GM23338 (cell line): Measurements from ENCODE around the gene SUN3.

Source experiments
- CREB1 ChIP-seq: fragments of 250-450 bp; sonication (Bioruptor Pico); IDR thresholded peaks from 2 replicates; pipeline ENCODE4 v1.5.0; 2020; ENCODE audit warnings: low read depth, mild to moderate bottlenecking, moderate library complexity
- EZH2 ChIP-seq: fragments of 200-600 bp; sonication (generic); IDR thresholded peaks from one replicate; pipeline ENCODE4 v1.8.0; 2017; ENCODE audit warnings: antibody characterized with exemption, mild to moderate bottlenecking, low read depth; ENCODE audit not compliant: unreplicated experiment
- EZH2phosphoT487 ChIP-seq: fragments of 200-600 bp; sonication (generic); IDR thresholded peaks from one replicate; pipeline ENCODE4 v1.8.1; 2018; ENCODE audit warnings: antibody characterized with exemption; ENCODE audit not compliant: unreplicated experiment
- JUNB ChIP-seq: IDR thresholded peaks from one replicate; pipeline ENCODE4 v1.6.1; 2016; ENCODE audit warnings: antibody characterized with exemption; ENCODE audit not compliant: unreplicated experiment
- NANOG ChIP-seq: IDR thresholded peaks from 2 replicates; pipeline ENCODE4 v1.6.1; 2016; ENCODE audit warnings: antibody characterized with exemption, borderline replicate concordance
- POLR2AphosphoS5 ChIP-seq: IDR thresholded peaks from 2 replicates; pipeline ENCODE4 v1.6.1; 2016; ENCODE audit warnings: antibody characterized with exemption, low read depth
- STAT1 ChIP-seq: IDR thresholded peaks from one replicate; pipeline ENCODE4 v1.6.1; 2016; ENCODE audit warnings: antibody characterized with exemption; ENCODE audit not compliant: unreplicated experiment
- ZNF114 ChIP-seq: fragments of 250-450 bp; sonication (Bioruptor Pico); IDR thresholded peaks from 2 replicates; pipeline ENCODE4 v1.5.0; 2020; ENCODE audit warnings: mild to moderate bottlenecking, moderate library complexity
- ZNF331 ChIP-seq: fragments of 250-450 bp; sonication (Bioruptor Pico); IDR thresholded peaks from 2 replicates; pipeline ENCODE4 v1.5.0; 2020; ENCODE audit warnings: low read depth, mild to moderate bottlenecking, moderate library complexity
- TF ChIP-seq, protein P1 (sequence below), 2 experiments: fragments of 200-600 bp in 1 of 2; sonication (generic) in 1 of 2; conservative IDR thresholded peaks; 2 replicates each; pipeline versions ENCODE4 v1.5.1 to v1.6.1; 2016 to 2017; ENCODE audit warnings: antibody characterized with exemption in 2 of 2, low read depth in 2 of 2, mild to moderate bottlenecking in 2 of 2, moderate library complexity in 1 of 2
- TF ChIP-seq, protein P2 (sequence below): IDR thresholded peaks from one replicate; pipeline ENCODE4 v1.6.1; 2018; ENCODE audit warnings: antibody characterized with exemption; ENCODE audit not compliant: unreplicated experiment
- TF ChIP-seq, protein P3 (sequence below): IDR thresholded peaks from 2 replicates; pipeline ENCODE4 v1.6.1; 2016; ENCODE audit warnings: antibody characterized with exemption

DNA sequence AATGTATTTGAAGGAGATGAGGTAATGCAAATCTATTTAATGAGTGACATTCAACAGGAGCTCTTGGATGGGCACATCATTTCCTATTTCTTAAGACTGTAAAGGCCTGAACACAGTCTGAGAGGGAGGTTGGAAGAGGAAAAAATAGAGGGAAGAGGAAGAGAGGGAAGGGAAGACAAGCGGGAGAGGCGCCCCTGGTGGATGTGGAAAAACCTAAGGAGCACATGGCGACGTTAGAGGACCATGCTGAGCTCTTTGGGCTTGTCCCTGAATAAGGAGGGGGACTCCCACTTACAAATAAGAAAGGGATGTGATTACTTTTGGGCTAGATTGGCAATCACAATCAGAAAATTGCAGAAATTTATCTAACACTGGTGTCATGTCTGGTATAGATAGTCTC, 19.6 kb downstream of the SUN3 start:
- TF ChIP-seq, protein P1, sequence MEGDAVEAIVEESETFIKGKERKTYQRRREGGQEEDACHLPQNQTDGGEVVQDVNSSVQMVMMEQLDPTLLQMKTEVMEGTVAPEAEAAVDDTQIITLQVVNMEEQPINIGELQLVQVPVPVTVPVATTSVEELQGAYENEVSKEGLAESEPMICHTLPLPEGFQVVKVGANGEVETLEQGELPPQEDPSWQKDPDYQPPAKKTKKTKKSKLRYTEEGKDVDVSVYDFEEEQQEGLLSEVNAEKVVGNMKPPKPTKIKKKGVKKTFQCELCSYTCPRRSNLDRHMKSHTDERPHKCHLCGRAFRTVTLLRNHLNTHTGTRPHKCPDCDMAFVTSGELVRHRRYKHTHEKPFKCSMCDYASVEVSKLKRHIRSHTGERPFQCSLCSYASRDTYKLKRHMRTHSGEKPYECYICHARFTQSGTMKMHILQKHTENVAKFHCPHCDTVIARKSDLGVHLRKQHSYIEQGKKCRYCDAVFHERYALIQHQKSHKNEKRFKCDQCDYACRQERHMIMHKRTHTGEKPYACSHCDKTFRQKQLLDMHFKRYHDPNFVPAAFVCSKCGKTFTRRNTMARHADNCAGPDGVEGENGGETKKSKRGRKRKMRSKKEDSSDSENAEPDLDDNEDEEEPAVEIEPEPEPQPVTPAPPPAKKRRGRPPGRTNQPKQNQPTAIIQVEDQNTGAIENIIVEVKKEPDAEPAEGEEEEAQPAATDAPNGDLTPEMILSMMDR (conservative IDR thresholded peaks at IDR 0.05; ENCODE audit: low read depth in 2 of 2), result peak; percentile 35 to 45
- TF ChIP-seq, protein P2, sequence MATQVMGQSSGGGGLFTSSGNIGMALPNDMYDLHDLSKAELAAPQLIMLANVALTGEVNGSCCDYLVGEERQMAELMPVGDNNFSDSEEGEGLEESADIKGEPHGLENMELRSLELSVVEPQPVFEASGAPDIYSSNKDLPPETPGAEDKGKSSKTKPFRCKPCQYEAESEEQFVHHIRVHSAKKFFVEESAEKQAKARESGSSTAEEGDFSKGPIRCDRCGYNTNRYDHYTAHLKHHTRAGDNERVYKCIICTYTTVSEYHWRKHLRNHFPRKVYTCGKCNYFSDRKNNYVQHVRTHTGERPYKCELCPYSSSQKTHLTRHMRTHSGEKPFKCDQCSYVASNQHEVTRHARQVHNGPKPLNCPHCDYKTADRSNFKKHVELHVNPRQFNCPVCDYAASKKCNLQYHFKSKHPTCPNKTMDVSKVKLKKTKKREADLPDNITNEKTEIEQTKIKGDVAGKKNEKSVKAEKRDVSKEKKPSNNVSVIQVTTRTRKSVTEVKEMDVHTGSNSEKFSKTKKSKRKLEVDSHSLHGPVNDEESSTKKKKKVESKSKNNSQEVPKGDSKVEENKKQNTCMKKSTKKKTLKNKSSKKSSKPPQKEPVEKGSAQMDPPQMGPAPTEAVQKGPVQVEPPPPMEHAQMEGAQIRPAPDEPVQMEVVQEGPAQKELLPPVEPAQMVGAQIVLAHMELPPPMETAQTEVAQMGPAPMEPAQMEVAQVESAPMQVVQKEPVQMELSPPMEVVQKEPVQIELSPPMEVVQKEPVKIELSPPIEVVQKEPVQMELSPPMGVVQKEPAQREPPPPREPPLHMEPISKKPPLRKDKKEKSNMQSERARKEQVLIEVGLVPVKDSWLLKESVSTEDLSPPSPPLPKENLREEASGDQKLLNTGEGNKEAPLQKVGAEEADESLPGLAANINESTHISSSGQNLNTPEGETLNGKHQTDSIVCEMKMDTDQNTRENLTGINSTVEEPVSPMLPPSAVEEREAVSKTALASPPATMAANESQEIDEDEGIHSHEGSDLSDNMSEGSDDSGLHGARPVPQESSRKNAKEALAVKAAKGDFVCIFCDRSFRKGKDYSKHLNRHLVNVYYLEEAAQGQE, result no peak
- no peak for TF ChIP-seq POLR2AphosphoS5
- no peak for TF ChIP-seq CREB1 (CRISPR knock-in tag)
- TF ChIP-seq EZH2, result no peak
- TF ChIP-seq NANOG, result no peak
- no peak for TF ChIP-seq ZNF331
- TF ChIP-seq JUNB, result no peak
- TF ChIP-seq EZH2phosphoT487, result no peak
- TF ChIP-seq, protein P3, sequence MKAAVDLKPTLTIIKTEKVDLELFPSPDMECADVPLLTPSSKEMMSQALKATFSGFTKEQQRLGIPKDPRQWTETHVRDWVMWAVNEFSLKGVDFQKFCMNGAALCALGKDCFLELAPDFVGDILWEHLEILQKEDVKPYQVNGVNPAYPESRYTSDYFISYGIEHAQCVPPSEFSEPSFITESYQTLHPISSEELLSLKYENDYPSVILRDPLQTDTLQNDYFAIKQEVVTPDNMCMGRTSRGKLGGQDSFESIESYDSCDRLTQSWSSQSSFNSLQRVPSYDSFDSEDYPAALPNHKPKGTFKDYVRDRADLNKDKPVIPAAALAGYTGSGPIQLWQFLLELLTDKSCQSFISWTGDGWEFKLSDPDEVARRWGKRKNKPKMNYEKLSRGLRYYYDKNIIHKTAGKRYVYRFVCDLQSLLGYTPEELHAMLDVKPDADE, result no peak
- TF ChIP-seq ZNF114 (CRISPR knock-in tag), result no peak
- TF ChIP-seq STAT1, result no peak
